Mucosa of rectum (tissue), 2 donors: Measurements from ENCODE around the gene SRSF6.
A peak's percentile ranks its signal among the peaks of the same experiment; 100 is the strongest.

Experiments used
- H3K27ac ChIP-seq, 2 donors: one replicate each; pipeline ENCODE4 v1.7.0; 2013; ENCODE audit warnings: inconsistent platforms in 2 of 2, low read depth in 2 of 2, low read length in 2 of 2
- H3K27me3 ChIP-seq, 2 donors: one replicate each; pipeline ENCODE4 v1.7.0; 2013; ENCODE audit warnings: low read length in 2 of 2; ENCODE audit not compliant: control insufficient read depth in 2 of 2, insufficient read depth in 2 of 2
- H3K36me3 ChIP-seq, 2 donors: one replicate each; pipeline ENCODE4 v1.7.0; 2013; ENCODE audit warnings: low read length in 2 of 2; ENCODE audit not compliant: control insufficient read depth in 2 of 2, insufficient read depth in 2 of 2
- H3K4me1 ChIP-seq, 2 donors: one replicate each; pipeline ENCODE4 v1.7.0; 2013; ENCODE audit warnings: low read length in 2 of 2, mild to moderate bottlenecking in 1 of 2; ENCODE audit not compliant: control insufficient read depth in 2 of 2, insufficient read depth in 2 of 2
- H3K4me3 ChIP-seq, 2 donors: one replicate each; pipeline ENCODE4 v1.7.0; 2013; ENCODE audit warnings: low read length in 2 of 2
- H3K9ac ChIP-seq, 2 donors: one replicate each; pipeline ENCODE4 v1.7.0; 2013; ENCODE audit warnings: low read length in 2 of 2, low read depth in 1 of 2, mild to moderate bottlenecking in 1 of 2
- H3K9me3 ChIP-seq, 2 donors: one replicate each; pipeline ENCODE4 v1.7.0; 2013; ENCODE audit warnings: low read length in 2 of 2; ENCODE audit not compliant: control insufficient read depth in 2 of 2
- donor health status: healthy.
- donor health status: Normal muscosa, but diverticular disease.

SRSF6 gene

DNA sequence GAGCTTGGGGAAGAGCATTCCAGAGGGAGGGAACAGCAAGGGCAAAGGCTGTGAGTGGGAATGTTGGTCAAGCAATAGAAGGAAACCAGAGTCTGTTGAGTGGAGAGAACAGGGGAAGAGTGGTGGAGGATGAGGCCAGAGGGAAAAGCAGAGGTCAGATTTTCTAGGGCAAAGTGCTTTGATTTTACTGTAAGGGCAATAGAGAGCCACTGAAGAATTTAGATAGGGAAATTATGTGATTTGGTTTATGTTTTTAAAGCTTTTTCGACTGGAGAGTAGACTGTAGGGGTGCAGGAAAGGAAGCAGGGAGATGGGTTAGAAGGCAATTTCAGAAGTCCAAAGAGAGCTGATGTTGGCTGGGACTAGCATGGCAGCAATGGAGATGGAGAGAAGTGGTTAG, 54.2 kb downstream of the SRSF6 start:
- Histone ChIP-seq H3K9ac (no peak overlapping the region), H3K27ac (no peak overlapping the region), H3K4me1 (peaks cover 5 to 12% of the 10 kb centered on the region in 2 donors), H3K9me3 (no peaks in the 10 kb centered on the region), H3K4me3 (no peak overlapping the region), H3K27me3 (peaks cover 4 to 5% of the 10 kb centered on the region in 2 donors), H3K36me3 (no peaks in the 10 kb centered on the region)

DNA sequence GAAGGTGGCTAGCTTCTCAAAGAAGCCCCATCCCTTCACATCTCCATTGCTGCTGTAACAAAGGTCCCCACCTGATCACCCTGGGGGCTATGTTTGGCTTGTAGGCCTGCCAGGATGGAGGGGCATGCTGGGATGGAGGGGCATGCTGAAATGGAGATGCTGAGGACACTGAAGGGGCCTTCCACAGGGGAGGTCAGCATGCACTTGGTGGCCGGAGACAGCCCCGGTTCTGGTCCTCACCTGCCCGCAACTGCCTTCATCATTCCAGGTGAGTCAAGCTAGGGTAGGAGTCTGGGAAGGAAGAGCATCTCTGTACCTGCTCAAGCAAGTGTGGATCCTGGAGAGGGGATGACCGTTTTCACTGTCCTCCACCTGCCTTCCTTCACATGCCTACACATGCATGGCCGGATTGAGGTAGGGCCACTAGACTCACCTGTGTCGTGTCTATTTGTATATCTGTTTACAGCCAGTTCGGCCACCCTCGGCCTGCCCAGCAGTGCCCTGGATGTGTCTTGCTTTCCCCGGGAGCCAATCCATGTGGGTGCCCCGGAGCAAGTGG, 55.8 kb downstream of the SRSF6 start:
- H3K4me3 ChIP-seq, result peak overlapping the region; percentile 80 to 81

More for the DNA sequence above, 55.8 kb downstream of the SRSF6 start:
- H3K27ac ChIP-seq, result peak overlapping the region in 1 of 2 donors; percentile 18
- H3K9ac ChIP-seq, result peak overlapping the region; percentile 57 to 68
- H3K36me3 ChIP-seq, result no peaks in the 10 kb centered on the region
- peaks cover 5 to 8% of the 10 kb centered on the region in 2 donors for H3K4me1 ChIP-seq
- H3K27me3 ChIP-seq, result no peaks in the 10 kb centered on the region
- no peaks in the 10 kb centered on the region for H3K9me3 ChIP-seq
